ENCODE results near the gene PPP1R13B.

GRCh38 chr14:103697206-103697602 is 150.2 kb downstream of the PPP1R13B start:
- TF ChIP-seq CTCF (IDR thresholded peaks at IDR 0.05) (no peak), POLR2A (IDR thresholded peaks at IDR 0.05) (no peak), EP300 (IDR thresholded peaks at IDR 0.05) (no peak)
